ENCODE measurements around the gene LIN7B. TPM values are rescaled to one million over a fixed set of nuclear protein-coding genes. Genes with fewer than 3 reads are reported as not detected.
A peak's percentile ranks its signal among the peaks of the same experiment; 100 is the strongest.

Gene LIN7B
- total and polyA plus RNA-seq, 2 of the 8 experiments (the other 6 are each of a cell fraction or from before 2014, with no cell fraction given) = 4.1 to 4.2 TPM

GRCh38 chr19:49098795-49099194, 15.4 kb upstream of the LIN7B start:
- Histone ChIP-seq H2AFZ (ENCODE audit: low read length) (no peak overlapping the region), H3K79me2 (ENCODE audit: control insufficient read depth in 1 of 2, insufficient read depth in 2 of 2, low read length in 2 of 2) (peaks cover 0 to 35% of the 10 kb centered on the region in 2 experiments; a peak in 1 of 4 replicates), H2BK5ac (ENCODE audit: low read depth, low read length) (no peak overlapping the region), H4K20me1 (replicated peaks in 1 of 2; ENCODE audit: control insufficient read depth in 1 of 2, insufficient read depth in 2 of 2, low read length in 2 of 2) (peaks cover 18 to 31% of the 10 kb centered on the region in 2 experiments), H2BK120ac (replicated peaks; ENCODE audit: low read depth, low read length) (no peak overlapping the region), H3K27me3 (replicated peaks in 1 of 4; ENCODE audit: control insufficient read depth in 3 of 4, extremely low read depth in 1 of 4, insufficient read depth in 3 of 4, low read length in 3 of 4) (no peaks in the 10 kb centered on the region), H3K79me1 (ENCODE audit: low read depth, low read length) (peaks cover 15% of the 10 kb centered on the region), H3K23ac (ENCODE audit: insufficient read length) (no peak overlapping the region), H2BK12ac (ENCODE audit: low read depth, low read length) (no peak overlapping the region), H2BK15ac (ENCODE audit: low read length) (no peak overlapping the region), H2AK5ac (ENCODE audit: low read depth, low read length) (no peak overlapping the region), H3K14ac (ENCODE audit: insufficient read length) (no peak overlapping the region), H3K18ac (ENCODE audit: extremely low read depth, low read length) (no peak overlapping the region), H4K91ac (replicated peaks; ENCODE audit: insufficient read length, low read length) (no peak overlapping the region), H3K9me3 (ENCODE audit: insufficient read depth in 2 of 2, low read depth in 1 of 2, low read length in 1 of 2) (no peaks in the 10 kb centered on the region), H3K56ac (replicated peaks; ENCODE audit: insufficient read length, low read depth, low read length) (no peak overlapping the region), H3K9ac (replicated peaks in 1 of 4; ENCODE audit: extremely low read depth in 1 of 4, low read depth in 3 of 4, low read length in 3 of 4) (no peak overlapping the region), H4K8ac (ENCODE audit: extremely low read depth, insufficient read depth, low read length) (no peak overlapping the region; the same call in 1 of the 2 replicates), H4K5ac (ENCODE audit: insufficient read length, low read depth, low read length) (no peak overlapping the region), H2BK20ac (ENCODE audit: low read length) (no peak overlapping the region), H3K4me1 (replicated peaks in 1 of 4; ENCODE audit: control insufficient read depth in 3 of 4, insufficient read depth in 4 of 4, low read length in 3 of 4) (no peaks in the 10 kb centered on the region), H3K36me3 (ENCODE audit: control insufficient read depth in 2 of 4, insufficient read depth in 4 of 4, low read length in 3 of 4) (peaks cover 34 to 67% (median 59%) of the 10 kb centered on the region in 4 experiments), H3K23me2 (ENCODE audit: low read depth, low read length) (no peaks in the 10 kb centered on the region), H3K4me3 (ENCODE audit: extremely low read depth in 1 of 4, insufficient read depth in 2 of 4, low read depth in 3 of 4, low read length in 4 of 4) (no peak overlapping the region), H3K4me2 (ENCODE audit: insufficient read depth in 1 of 2, low read depth in 2 of 2, low read length in 2 of 2) (no peak overlapping the region), H3K27ac (ENCODE audit: low read depth, low read length) (no peak overlapping the region), H3K4ac (replicated peaks; ENCODE audit: insufficient read length, low read depth, low read length) (no peak overlapping the region)
- TF ChIP-seq BRCA1 (IDR thresholded peaks at IDR 0.05; ENCODE audit: low read depth, low read length) (no peak), NANOG (IDR thresholded peaks at IDR 0.05; ENCODE audit: insufficient read depth, low read depth, low read length, poor library complexity, severe bottlenecking) (no peak), POLR2AphosphoS5 (IDR thresholded peaks at IDR 0.05; ENCODE audit: low read depth, low read length) (0 out of 2 replicates have a peak, but pooled peaks have one; percentile 19), USF2 (IDR thresholded peaks at IDR 0.05; ENCODE audit: low read length) (no peak)
- 88% methylated on average over 4 of the region's 4 CpGs; no CpG with 5 or more reads in 1 of the 2 experiments for WGBS, 2 experiments (ENCODE audit: extremely low coverage in 1 of 2, insufficient coverage in 1 of 2, insufficient read length in 1 of 2, insufficient replicate concordance in 2 of 2, low coverage in 1 of 2, low lambda C conversion rate in 2 of 2, missing lambda C conversion rate in 1 of 2)
- DNase-seq (ENCODE audit: low read depth in 1 of 2, low spot score in 2 of 2) (no peak), FAIRE-seq (no peak)
- POLR2A ChIA-PET (ENCODE audit: partially characterized antibody) = interaction anchor here (1.5 to 10.1 kb wide), 4 partner anchors 8 to 51 kb away, joined by 5 to 67 read pairs (median 8); partner anchors contain the start of gene LIN7B
- CTCF ChIA-PET (ENCODE audit: partially characterized antibody) = interaction anchor here (1.0 to 3.8 kb wide), 17 partner anchors 11 to 126 kb away, joined by 3 to 38 read pairs (median 9); partner anchors contain the start of gene HRC
